GM12878 (cell line): ENCODE results near the gene HIVEP1. TPM values are rescaled to one million over a fixed set of nuclear protein-coding genes. Genes with fewer than 3 reads are reported as not detected.

Experiments used
- ATAC-seq: fragments of 200-7000 bp; cut with Tn5 transposase; 3 replicates; pipeline ENCODE4 v1.9.1; 2020; ENCODE audit warnings: mild to moderate bottlenecking, moderate library complexity
- BruUV-seq: library from RNA; stranded (reverse); fragments of 400-500 nt; replicated peaks from 2 replicates; lab custom pipeline; 2021; lab: Mats Ljungman, UMichigan
- CTCF ChIA-PET: fragments of 300-600 bp; sonication (Branson Sonifier 250); formaldehyde crosslinking; extraction: SDS; loops from one replicate; lab custom pipeline; 2021; ENCODE audit warnings: inconsistent platforms; lab: Yijun Ruan, JAX
- POLR2A ChIA-PET: fragments of 350-600 bp; formaldehyde crosslinking; extraction: SDS; loops from one replicate; lab custom pipeline; 2021; ENCODE audit warnings: inconsistent platforms; lab: Charles Lee
- RAD21 ChIA-PET: fragments of 300-600 bp; sonication (Branson Sonifier 250); formaldehyde crosslinking; loops from one replicate; lab custom pipeline; 2023; ENCODE audit warnings: antibody characterized with exemption; ENCODE audit not compliant: unreplicated experiment; lab: Charles Lee
- SMC1A ChIA-PET: fragments of 300-600 bp; sonication (Branson Sonifier 250); formaldehyde crosslinking; loops from one replicate; lab custom pipeline; 2023; ENCODE audit not compliant: unreplicated experiment, uncharacterized antibody; lab: Charles Lee
- DNase-seq: peaks from one replicate; pipeline ENCODE4 v3.0.0-alpha.2; 2011; ENCODE audit warnings: low read depth, low spot score
- FAIRE-seq: peaks from 3 replicates; lab custom pipeline; 2011; peaks lifted over from hg19 to GRCh38; lab: Jason Lieb, UNC
- H2AFZ ChIP-seq: 2 replicates; pipeline ENCODE4 v1.6.0; 2011; ENCODE audit warnings: low read depth, low read length, control low read depth; ENCODE audit not compliant: control insufficient read depth
- H3K27ac ChIP-seq: 2 replicates; pipeline ENCODE4 v1.5.1; 2011; ENCODE audit warnings: control low read depth; ENCODE audit not compliant: control insufficient read depth, insufficient read depth
- H3K27me3 ChIP-seq, 2 experiments: replicated peaks in 1 of 2; 2 replicates each; pipeline versions ENCODE4 v1.6.0 to v1.6.1; 2011; ENCODE audit warnings: low read length in 1 of 2; ENCODE audit not compliant: control insufficient read depth in 2 of 2, insufficient read depth in 2 of 2
- H3K36me3 ChIP-seq, 2 experiments: 2 replicates each; pipeline ENCODE4 v1.5.1; 2011; ENCODE audit warnings: low read length in 1 of 2; ENCODE audit not compliant: control insufficient read depth in 2 of 2, insufficient read depth in 2 of 2
- H3K4me1 ChIP-seq: 2 replicates; pipeline ENCODE4 v1.6.1; 2011; ENCODE audit warnings: mild to moderate bottlenecking, low read length, moderate library complexity, mixed read lengths; ENCODE audit not compliant: control insufficient read depth, insufficient read depth
- H3K4me2 ChIP-seq: 2 replicates; pipeline ENCODE4 v1.6.0; 2011; ENCODE audit warnings: control low read depth; ENCODE audit not compliant: control insufficient read depth, insufficient read depth
- H3K4me3 ChIP-seq: fragments of 200-600 bp; sonication (generic); 2 replicates; pipeline ENCODE4 v1.5.1; 2016
- H3K79me2 ChIP-seq: 2 replicates; pipeline ENCODE4 v1.6.0; 2011; ENCODE audit warnings: low read length; ENCODE audit not compliant: control insufficient read depth, insufficient read depth
- H3K9ac ChIP-seq: 2 replicates; pipeline ENCODE4 v1.8.0; 2011; ENCODE audit warnings: low read length, control low read depth, mixed read lengths; ENCODE audit not compliant: control insufficient read depth, insufficient read depth
- H3K9me3 ChIP-seq: replicated peaks from 3 replicates; pipeline ENCODE4 v1.5.1; 2011; ENCODE audit warnings: mild to moderate bottlenecking, low read length; ENCODE audit not compliant: control insufficient read depth, insufficient read depth
- H4K20me1 ChIP-seq: 2 replicates; pipeline ENCODE4 v1.6.0; 2011; ENCODE audit not compliant: control insufficient read depth, insufficient read depth
- CHD4 ChIP-seq: fragments of 200-600 bp; sonication (generic); IDR thresholded peaks from 2 replicates; pipeline ENCODE4 v1.6.1; 2016; ENCODE audit warnings: mild to moderate bottlenecking
- MTA3 ChIP-seq: IDR thresholded peaks from 2 replicates; pipeline ENCODE4 v1.6.1; 2012; ENCODE audit warnings: low read length, inconsistent platforms, borderline replicate concordance
- NFYB ChIP-seq: IDR thresholded peaks from 2 replicates; pipeline ENCODE4 v1.6.1; 2011; ENCODE audit warnings: low read depth, mild to moderate bottlenecking, low read length, improper control_type of control experiment, moderate library complexity; ENCODE audit not compliant: insufficient read depth
- POU2F2 ChIP-seq: IDR thresholded peaks from 3 replicates; pipeline ENCODE4 v1.6.1; 2011; ENCODE audit warnings: low read depth, mild to moderate bottlenecking, low read length, borderline replicate concordance
- RB1 ChIP-seq: fragments of 450-650 bp; formaldehyde crosslinking; IDR thresholded peaks from 2 replicates; pipeline ENCODE4 v1.6.1; 2017; ENCODE audit warnings: mild to moderate bottlenecking, borderline replicate concordance
- SIN3A ChIP-seq: IDR thresholded peaks from 2 replicates; pipeline ENCODE4 v1.6.1; 2012; ENCODE audit warnings: low read depth, low read length, improper control_type of control experiment
- in situ Hi-C: fragments of 300-500 bp; cut with MboI; formaldehyde crosslinking; loops from 9 replicates; pipeline ENCODE4 v1.14.3; 2018; ENCODE audit warnings: mixed read lengths
- intact Hi-C: fragments of 100-400 bp; cut with micrococcal nuclease; formaldehyde crosslinking; loops from one replicate; pipeline ENCODE4 v1.14.2; 2022; ENCODE audit not compliant: unreplicated experiment
- polyA plus RNA-seq, 11 experiments: library from polyadenylated mRNA; depleted of rRNA in 4 of 11; unstranded in 6 of 11; stranded (reverse) in 5 of 11; fragments of >200 nt; fragmentation: Nextera tagmentation in 4 of 11; fragmentation: Illumina TruSeq in 1 of 11; extraction: Ambion mirVana in 4 of 11; extraction: Trizol in 1 of 11; gene quantifications; 1 replicate in 1 of 11; 2 replicates in 10 of 11; pipeline versions ENCODE4 v1.2.1 to v1.2.3, GENCODE V29; 2011 to 2016; ENCODE audit warnings: inconsistent platforms in 2 of 11, missing spikeins in 2 of 11, low read depth in 1 of 11
- total RNA-seq, 4 experiments: library from RNA; depleted of rRNA in 3 of 4; stranded (reverse); fragments of >200 nt in 3 of 4; fragmentation: Illumina TruSeq in 1 of 4; extraction: Trizol in 1 of 4; gene quantifications; 2 replicates each; pipeline versions ENCODE4 v1.2.1 to v1.2.3, GENCODE V29; 2013 to 2021
- TF ChIP-seq, protein P1 (sequence below): fragments of 150-350 bp; IDR thresholded peaks from 2 replicates; pipeline ENCODE4 v1.6.1; 2014; ENCODE audit warnings: mild to moderate bottlenecking, low read depth, low read length
- TF ChIP-seq, protein P2 (sequence below): IDR thresholded peaks from 2 replicates; pipeline ENCODE4 v1.6.1; 2012; ENCODE audit warnings: low read depth, low read length, improper control_type of control experiment
- TF ChIP-seq, protein P3 (sequence below): IDR thresholded peaks from 2 replicates; pipeline ENCODE4 v1.6.1; 2011; ENCODE audit warnings: low read depth, low read length, improper control_type of control experiment, borderline replicate concordance

HIVEP1 gene
- total and polyA plus RNA-seq, 10 of the 15 experiments (the other 5 are each of a cell fraction or from before 2014, with no cell fraction given) = 4.3 to 37.5 (median 21.6) TPM

DNA sequence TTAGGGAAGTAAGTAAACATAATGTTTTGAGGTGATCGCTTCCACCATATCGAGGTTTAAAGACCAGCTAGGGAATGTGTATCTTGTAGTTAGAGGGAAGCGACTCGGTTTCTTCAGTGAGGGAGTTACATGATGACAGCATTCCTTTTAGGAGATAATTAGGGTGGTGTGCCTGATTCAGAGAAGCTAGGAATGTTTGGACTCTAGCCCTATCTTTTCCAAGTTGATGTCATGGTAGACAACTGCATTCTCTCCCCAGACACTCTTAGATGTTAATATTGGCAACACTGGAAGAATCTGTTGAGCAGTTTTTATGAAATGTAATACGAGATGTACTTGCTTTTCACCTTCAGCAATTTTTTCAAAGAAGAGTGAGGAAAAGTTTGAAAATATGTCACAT lies 12.9 kb upstream of the HIVEP1 start (continued):
- TF ChIP-seq, protein P1, sequence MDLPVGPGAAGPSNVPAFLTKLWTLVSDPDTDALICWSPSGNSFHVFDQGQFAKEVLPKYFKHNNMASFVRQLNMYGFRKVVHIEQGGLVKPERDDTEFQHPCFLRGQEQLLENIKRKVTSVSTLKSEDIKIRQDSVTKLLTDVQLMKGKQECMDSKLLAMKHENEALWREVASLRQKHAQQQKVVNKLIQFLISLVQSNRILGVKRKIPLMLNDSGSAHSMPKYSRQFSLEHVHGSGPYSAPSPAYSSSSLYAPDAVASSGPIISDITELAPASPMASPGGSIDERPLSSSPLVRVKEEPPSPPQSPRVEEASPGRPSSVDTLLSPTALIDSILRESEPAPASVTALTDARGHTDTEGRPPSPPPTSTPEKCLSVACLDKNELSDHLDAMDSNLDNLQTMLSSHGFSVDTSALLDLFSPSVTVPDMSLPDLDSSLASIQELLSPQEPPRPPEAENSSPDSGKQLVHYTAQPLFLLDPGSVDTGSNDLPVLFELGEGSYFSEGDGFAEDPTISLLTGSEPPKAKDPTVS = no peak
- TF ChIP-seq, protein P2, sequence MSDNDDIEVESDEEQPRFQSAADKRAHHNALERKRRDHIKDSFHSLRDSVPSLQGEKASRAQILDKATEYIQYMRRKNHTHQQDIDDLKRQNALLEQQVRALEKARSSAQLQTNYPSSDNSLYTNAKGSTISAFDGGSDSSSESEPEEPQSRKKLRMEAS = no peak
- TF ChIP-seq, protein P3, sequence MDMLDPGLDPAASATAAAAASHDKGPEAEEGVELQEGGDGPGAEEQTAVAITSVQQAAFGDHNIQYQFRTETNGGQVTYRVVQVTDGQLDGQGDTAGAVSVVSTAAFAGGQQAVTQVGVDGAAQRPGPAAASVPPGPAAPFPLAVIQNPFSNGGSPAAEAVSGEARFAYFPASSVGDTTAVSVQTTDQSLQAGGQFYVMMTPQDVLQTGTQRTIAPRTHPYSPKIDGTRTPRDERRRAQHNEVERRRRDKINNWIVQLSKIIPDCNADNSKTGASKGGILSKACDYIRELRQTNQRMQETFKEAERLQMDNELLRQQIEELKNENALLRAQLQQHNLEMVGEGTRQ = no peak
- TF ChIP-seq POU2F2 (no peak), RB1 (no peak), NFYB (no peak)

DNA sequence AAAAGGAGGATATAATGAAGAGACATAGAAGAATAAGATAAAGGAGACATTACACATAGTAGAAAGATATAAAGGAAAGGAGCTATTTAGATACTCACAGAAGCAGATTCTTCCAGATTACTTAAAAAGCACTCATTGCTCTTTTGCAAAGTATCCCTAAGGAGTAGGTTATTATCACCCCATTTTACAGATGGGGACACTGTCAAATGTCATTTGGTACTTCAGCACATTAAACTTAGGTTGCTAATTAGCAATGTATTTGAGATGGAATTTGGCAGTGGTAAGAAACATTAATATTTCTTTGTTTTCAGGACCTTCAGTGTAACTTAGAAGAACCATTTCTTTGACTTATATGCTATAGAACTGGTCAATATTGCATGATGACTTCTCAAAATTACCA lies 11.9 kb upstream of the HIVEP1 start:
- no peaks in the 10 kb centered on the region for H3K4me1 ChIP-seq
- in situ Hi-C loops = loop anchor here (25.0 kb wide), 1 partner anchor 288 kb away; no protein-coding TSS in a partner anchor

More for the DNA sequence above, 11.9 kb upstream of the HIVEP1 start:
- TF ChIP-seq SIN3A = no peak
- no peak for TF ChIP-seq CHD4
- TF ChIP-seq MTA3 = no peak
- intact Hi-C loops = no loop called here
- no peaks in the 10 kb centered on the region for H3K79me2 ChIP-seq
- RAD21 ChIA-PET = interaction anchor here (0.7 kb wide), 1 partner anchor 123 kb away, joined by 3 read pairs; no protein-coding TSS in a partner anchor
- H3K9ac ChIP-seq = no peak overlapping the region
- H4K20me1 ChIP-seq = no peaks in the 10 kb centered on the region
- H3K36me3 ChIP-seq = no peaks in the 10 kb centered on the region
- ATAC-seq (no peak), FAIRE-seq (no peak), DNase-seq (no peak)
- POLR2A ChIA-PET = no interaction called here
- BruUV-seq = no TSS peak
- H3K9me3 ChIP-seq = no peaks in the 10 kb centered on the region
- H3K27me3 ChIP-seq = no peaks in the 10 kb centered on the region
- SMC1A ChIA-PET = interaction anchor here (2.9 kb wide), 1 partner anchor 9 kb away, joined by 14 read pairs; no protein-coding TSS in a partner anchor
- no peak overlapping the region for H2AFZ ChIP-seq
- CTCF ChIA-PET = interaction anchor here (0.6 kb wide), 1 partner anchor 47 kb away, joined by 3 read pairs; no protein-coding TSS in a partner anchor
- no peak overlapping the region for H3K4me3 ChIP-seq
- no peak overlapping the region for H3K4me2 ChIP-seq
- no peak overlapping the region for H3K27ac ChIP-seq
